Stomach (tissue), 4 donors: ENCODE results near the gene COL5A1.

Source experiments
- POLR2A ChIP-seq, 4 donors: fragments of 450-650 bp; IDR thresholded peaks; one replicate each; pipeline ENCODE4 v1.6.1; 2016; ENCODE audit warnings: antibody characterized with exemption in 4 of 4, control low read depth in 2 of 4, mild to moderate bottlenecking in 1 of 4, moderate library complexity in 1 of 4
- TF ChIP-seq, protein P1 (sequence below), 7 experiments: fragments of 450-650 bp in 4 of 7; fragments of 200-600 bp in 3 of 7; sonication (generic) in 3 of 7; IDR thresholded peaks; one replicate each; pipeline ENCODE4 v1.5.1; 2016 to 2019; ENCODE audit warnings: antibody characterized with exemption in 7 of 7, control low read depth in 2 of 7, mild to moderate bottlenecking in 1 of 7

GRCh38 chr9:134726722-134727034, 85.1 kb downstream of the COL5A1 start:
- TF ChIP-seq, protein P1, sequence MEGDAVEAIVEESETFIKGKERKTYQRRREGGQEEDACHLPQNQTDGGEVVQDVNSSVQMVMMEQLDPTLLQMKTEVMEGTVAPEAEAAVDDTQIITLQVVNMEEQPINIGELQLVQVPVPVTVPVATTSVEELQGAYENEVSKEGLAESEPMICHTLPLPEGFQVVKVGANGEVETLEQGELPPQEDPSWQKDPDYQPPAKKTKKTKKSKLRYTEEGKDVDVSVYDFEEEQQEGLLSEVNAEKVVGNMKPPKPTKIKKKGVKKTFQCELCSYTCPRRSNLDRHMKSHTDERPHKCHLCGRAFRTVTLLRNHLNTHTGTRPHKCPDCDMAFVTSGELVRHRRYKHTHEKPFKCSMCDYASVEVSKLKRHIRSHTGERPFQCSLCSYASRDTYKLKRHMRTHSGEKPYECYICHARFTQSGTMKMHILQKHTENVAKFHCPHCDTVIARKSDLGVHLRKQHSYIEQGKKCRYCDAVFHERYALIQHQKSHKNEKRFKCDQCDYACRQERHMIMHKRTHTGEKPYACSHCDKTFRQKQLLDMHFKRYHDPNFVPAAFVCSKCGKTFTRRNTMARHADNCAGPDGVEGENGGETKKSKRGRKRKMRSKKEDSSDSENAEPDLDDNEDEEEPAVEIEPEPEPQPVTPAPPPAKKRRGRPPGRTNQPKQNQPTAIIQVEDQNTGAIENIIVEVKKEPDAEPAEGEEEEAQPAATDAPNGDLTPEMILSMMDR (IDR thresholded peaks at IDR 0.05), result no peak
- TF ChIP-seq POLR2A (IDR thresholded peaks at IDR 0.05), result no peak
